Fibroblast of gingiva (primary cell): ENCODE results near the gene ATXN7L1.
"Not testable (repeated sequence)": the region's sequence is repeated elsewhere in the genome, so short reads cannot be mapped to it uniquely, and the experiment has no call there.

Experiments used
- DNase-seq: peaks from one replicate; pipeline ENCODE4 v3.0.0-alpha.2; 2011; ENCODE audit warnings: low read depth

Gene ATXN7L1

GRCh38 chr7:105744258-105744657, 132.1 kb downstream of the ATXN7L1 start:
- DNase-seq, result no peak

DNA sequence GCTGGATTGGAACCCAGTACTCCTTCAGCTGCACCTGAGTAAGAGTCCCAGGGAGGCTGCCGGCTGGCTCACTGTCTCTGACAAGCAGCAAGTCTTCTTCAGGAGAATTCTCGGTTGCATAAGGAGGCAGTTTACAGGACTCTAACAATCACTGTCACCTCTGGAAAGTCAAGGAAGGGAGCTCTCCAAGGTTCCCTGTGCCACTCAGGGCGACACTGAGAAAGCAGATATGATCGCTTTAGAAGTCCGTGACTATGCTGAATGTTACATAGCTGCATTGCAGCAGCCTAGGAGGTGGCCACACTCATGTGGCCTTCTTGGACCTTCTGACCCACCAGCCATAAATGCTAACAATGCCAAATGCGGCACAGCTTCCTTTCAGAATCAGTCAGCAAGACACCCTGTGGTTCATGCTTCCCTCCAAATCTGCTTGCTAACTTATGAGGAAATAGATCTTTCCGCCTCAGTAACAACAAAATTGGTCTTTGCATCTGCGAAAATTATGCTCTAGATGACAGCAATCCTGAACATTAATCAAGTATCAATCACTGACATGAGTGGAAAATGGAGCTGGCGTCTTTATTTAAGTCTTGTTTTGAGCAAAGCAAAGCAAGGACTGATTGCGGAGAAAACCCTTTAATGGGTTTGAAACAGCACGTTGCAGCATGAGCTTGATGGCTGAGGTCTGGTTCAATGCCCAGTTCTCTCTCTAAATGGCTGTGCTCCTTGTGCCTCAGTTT, 132.9 kb downstream of the ATXN7L1 start:
- no peak for DNase-seq

DNA sequence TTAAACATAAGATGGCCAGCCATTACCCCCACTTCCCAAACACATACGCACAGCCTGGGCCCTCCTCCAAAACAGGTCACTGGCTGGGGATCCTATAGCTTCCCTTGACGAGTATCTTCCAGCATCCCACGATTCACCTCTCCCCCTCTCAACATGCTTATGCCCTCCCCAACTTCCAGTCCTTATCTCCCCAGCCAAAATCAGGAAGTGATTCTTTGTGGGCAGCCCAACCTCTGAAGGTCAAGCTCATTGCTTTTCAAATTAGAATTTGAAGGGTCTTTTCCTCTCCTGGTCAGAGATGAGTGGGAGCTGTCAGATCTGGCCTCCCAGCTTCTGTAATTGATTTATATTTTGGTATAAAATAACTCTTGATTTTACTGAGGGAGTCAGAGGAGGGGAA, 133.6 kb downstream of the ATXN7L1 start:
- DNase-seq, result no peak

GRCh38 chr7:105741982-105742381, 134.4 kb downstream of the ATXN7L1 start:
- no peak for DNase-seq

DNA sequence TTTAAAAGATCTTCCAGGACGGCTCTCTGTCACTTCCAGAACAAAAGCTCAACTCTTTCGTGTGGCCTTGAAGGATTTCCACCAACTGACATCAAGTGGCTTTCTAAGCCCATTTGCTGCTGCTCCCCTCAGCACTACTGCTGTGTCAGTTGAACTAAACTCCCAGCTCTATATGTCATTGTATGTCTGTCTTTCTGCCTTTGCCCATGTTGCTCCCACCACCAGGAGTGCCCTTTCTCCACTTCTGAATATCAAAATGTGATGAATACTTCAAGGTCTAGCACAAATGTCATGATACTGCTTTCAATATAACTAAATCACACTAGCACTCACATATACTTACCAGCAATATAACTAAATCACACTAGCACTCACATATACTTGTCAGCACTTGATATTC, 138.3 kb downstream of the ATXN7L1 start:
- no peak for DNase-seq

GRCh38 chr7:105734233-105734632, 142.2 kb downstream of the ATXN7L1 start:
- DNase-seq, result no peak

- no peak for DNase-seq
Observed at GRCh38 chr7:105731042-105731441, 145.4 kb downstream of the ATXN7L1 start.

DNA sequence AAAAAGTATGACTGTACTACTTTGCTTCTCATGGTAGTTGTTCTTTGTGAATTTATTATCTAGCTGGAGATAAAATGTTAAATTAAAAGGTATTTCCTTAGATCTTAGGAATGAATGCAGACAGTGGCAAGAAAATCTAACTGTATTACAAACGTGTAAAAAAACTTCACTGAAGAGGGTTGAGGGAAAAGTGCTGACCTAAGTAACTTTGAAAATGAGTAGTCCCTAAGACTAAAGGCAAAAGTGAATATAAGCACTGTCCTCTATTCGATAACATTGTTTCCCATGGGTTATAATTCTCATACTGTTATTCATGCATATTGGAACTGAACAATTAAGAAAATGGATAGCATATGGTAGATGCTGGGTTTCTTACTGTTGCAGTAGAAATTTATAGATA, 148.4 kb downstream of the ATXN7L1 start:
- no peak for DNase-seq

DNA sequence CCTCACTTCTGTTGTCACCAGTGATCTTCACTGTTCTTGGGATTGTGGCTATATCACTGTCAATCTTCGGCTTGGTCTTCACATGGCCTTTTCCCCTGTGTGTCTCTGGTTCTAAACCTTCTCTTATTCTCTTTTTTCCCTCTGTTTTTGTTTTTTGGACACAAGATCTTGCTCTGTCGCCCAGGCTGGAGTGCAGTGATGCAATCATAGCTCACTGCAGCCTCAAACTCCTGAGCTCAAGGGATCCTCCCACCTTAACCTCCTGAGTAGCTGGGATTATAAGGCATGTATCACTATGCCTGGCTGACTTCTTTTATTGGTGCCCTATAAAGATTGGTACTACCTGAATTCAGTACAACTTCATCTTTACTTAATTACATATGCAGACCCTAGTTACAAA, 151.7 kb downstream of the ATXN7L1 start:
- no peak for DNase-seq

- no peak for DNase-seq
Observed at GRCh38 chr7:105723572-105723971, 152.8 kb downstream of the ATXN7L1 start.

DNA sequence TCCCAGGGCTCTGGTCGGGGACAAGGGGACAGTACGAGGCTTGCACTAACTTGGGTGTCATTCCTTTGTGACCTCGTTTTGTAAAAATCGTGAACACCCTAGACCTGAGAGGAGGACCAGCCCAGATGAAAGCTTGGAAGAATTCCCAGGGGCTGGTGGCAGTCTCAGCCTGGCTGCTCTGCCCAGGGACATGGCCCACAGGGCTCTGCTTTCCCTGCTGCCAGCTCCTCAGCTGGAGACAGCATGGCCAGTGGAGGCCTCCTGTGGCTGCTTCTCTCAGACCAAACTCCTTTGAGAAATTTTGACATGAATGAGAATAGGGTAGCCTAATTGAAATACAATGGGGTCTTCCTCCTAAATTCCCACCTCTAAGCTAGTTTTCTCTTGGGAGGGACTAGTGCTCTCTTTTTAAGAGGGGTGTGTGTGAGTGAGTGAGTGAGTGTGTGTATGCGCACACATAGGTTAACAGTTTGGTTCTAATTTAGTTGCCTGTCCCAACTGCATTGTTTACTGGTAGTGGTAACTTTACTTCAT, 154.8 kb downstream of the ATXN7L1 start:
- no peak for DNase-seq

- DNase-seq, result no peak
Observed at GRCh38 chr7:105719919-105720318, 156.5 kb downstream of the ATXN7L1 start.

- DNase-seq, result no peak
Observed at GRCh38 chr7:105719395-105719794, 157.0 kb downstream of the ATXN7L1 start.

- no peak for DNase-seq
Observed at GRCh38 chr7:105718511-105718925, 157.9 kb downstream of the ATXN7L1 start.

DNA sequence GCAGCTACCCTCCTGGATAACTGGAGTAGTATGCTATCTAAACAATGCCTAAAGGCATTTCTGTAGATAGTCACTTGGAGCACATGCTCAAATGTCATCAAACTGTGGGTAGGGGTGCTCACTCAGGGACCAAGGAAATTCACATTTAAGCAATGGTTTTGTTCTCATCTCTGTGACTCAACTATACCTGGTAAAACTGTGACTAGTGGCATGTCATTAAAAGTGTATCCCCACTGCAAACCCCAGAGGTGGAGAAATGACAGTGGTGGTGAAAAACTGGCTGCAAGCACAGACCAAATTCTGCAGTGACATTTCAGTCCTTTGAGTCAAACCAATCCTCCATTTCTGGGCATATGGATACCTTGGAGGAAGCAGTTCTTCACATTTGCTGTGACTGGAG, 160.9 kb downstream of the ATXN7L1 start:
- DNase-seq, result no peak

DNA sequence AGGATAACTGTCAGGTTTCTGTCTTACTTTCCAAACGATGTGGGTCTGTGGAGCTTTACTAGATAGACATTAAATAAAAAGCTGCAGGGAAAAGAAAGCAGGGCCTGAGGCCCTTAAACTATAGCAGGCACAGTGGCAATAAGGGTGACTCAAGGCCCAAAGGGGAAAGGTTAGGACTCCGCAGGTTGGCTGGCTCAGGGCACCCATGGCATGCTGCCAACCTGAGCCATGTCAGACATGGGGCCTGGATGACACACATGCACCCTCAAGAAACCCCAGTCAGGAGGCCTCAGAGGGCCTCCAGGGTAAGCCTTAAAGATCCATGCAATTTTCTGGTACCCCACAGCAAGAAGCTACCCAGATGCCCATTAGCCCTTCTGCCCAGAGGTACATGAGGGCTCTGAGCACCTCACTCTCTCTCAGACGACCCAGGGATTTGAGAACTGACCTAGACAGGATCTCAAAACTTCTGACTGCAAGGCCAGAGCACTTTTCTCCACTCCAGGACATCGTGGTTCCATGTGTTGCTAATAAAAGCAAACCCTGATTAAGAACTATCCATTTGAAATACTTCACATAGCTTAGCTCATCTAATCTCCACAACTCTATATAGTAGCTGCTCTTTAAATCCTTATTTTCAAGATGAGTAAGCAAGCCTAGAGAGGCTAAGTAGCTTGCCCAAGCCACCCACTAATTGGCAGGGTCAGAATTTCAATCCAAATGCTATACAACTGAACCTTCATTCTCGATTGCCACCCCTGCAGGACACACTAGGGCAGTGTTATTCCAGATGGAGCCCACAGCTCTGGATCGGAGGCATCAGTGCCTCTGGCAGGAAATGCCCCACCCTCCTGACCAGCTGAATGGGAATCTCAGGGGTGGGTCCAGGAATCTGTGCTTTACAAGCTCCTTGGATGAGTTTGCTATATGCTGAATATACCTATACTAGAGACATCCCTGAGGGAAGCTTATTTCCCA, 162.6 kb downstream of the ATXN7L1 start:
- DNase-seq, result peak; percentile 33

DNA sequence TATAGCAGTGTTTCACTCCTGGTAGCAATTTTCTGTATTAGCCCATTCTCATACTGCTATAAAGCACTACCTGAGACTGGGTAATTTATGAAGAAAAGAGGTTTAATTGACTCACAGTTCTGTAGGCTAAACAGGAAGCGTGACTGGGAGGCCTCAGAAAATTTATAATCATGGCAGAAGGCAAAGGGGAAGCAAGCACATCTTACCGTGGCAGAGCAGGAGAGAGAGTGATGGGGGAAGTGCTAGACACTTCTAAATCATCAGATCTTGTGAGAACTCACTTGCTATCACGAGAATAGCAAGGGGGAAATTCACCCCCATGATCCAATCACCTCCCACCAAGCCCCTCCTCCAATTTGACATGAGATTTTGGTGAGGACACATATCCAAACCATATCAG, 163.5 kb downstream of the ATXN7L1 start:
- DNase-seq, result no peak

DNA sequence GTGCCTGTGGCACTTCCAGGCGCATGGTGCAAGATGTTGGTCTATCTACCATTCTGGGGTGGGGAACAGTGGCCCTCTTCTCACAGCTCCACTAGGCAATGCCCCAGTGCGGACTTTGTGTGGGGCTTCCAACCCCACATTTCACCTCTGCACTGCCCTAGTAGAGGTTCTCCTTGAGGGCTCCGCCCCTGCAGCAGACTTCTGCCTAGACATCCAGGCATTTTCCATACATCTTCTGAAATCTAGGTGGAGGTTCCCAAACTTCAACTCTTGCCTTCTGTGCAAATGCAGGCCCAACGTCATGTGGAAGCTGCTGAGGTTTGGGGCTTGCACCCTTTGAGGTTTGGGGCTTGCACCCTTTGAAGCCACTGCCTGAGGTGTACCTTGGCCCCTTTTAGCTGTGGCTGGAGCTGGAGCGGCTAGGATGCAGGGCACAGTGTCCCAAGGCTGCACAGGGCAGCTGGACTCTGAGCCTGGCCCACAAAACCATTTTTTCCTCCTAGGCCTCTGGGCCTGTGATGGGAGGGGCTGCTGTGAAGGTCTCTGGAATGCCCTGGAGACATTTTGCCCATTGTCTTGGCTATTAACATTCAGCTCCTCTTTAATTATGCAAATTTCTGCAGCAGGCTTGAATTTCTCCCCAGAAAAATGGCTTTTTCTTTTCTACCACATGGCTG, 164.5 kb downstream of the ATXN7L1 start:
- DNase-seq, result no peak

- not testable (repeated sequence) for DNase-seq
Observed at GRCh38 chr7:105710720-105711119, 165.7 kb downstream of the ATXN7L1 start.

- no peak for DNase-seq
Observed at GRCh38 chr7:105708763-105709080, 167.7 kb downstream of the ATXN7L1 start.

DNA sequence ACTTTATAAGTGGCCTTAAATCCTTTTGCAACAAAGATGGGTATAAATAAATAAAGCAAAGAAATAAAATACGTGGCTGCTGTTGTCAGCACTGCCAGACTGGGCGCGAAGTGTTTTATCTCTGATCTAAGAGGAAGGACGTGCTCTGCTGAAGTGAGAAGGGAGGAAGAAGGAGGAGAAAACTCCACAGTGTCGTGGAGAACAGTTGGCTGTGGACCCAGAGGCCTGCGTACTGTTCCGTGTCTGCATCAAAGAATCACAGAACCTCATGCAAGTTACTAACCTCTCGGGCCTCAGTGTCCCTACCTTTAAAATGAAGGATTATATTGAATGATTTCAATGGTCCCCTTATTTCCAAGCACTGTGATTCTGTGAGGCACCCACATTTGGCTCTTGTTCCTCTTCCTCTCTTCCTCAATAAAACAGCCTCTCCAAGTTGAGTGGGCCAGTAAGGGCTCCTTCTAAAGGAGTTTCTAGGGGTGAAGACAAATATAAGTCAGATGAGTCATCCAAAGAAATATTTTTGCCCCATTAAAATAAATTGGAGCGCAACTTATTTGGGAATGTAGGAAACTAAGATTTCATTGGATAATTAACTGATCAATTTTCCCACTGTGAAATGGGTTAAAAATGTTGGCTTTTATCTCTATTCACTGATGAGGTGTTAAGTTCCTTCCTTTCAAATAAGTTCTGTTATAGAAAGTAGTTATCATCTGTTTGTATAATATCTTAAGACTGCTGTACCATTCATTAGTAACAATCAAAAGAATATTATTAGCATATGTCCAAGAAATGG, 168.2 kb downstream of the ATXN7L1 start:
- no peak for DNase-seq

- no peak for DNase-seq
Observed at GRCh38 chr7:105707381-105707780, 169.0 kb downstream of the ATXN7L1 start.
